HL-60/S4 treated with retinoic acid at 250 ng/mL for 4 days and 3 days (cell line): ENCODE measurements around the gene KIF26A.

ENCODE experiments used
- in situ Hi-C: fragments of 300-500 bp; cut with MboI; formaldehyde crosslinking; loops from 2 replicates; pipeline ENCODE4 v1.7.0; 2022; ENCODE audit warnings: low sequenced_read_pairs

The KIF26A gene

DNA sequence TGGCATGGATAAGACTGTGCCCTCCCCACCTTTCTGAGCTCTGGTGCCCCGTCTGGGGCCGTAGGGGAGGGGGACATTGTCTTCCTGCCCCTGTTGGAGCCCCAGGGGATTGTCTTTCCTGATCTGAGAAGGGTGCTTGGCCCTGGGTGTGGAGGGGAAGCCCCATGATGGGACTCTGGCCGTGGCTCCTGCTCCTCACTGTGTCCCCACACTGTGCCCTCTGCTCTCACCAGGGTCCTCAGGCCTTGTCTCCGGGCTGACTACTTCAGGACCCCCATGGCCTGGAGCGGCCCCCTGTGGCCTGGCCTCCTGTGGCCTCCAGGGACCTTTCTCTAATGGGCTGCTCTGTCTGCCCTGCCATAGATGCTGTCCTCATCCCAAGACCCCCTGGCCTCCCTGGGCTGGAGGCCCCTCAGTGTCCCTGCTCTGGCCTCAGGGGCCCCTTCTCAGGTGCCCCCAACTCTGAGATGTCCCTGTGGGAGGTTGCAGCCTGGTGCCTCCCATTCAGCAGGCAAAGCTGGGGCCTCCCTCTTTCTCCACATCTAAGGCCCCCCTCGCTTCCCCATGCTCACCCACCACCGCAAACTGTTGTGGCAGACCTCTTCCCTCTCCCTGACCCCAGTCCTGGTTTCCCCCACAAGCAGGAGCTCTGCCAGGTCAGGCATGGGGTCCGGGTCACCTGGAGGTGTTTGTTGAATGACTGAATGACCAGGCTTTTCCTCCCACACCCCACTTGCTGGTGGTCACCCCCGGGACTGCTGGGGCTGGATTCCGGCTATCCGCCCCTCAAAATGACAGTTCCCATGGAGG, 4.0 kb downstream of the KIF26A start:
- in situ Hi-C loops = no loop called here

GRCh38 chr14:104142946-104143470, 4.6 kb downstream of the KIF26A start:
- in situ Hi-C loops = no loop called here

DNA sequence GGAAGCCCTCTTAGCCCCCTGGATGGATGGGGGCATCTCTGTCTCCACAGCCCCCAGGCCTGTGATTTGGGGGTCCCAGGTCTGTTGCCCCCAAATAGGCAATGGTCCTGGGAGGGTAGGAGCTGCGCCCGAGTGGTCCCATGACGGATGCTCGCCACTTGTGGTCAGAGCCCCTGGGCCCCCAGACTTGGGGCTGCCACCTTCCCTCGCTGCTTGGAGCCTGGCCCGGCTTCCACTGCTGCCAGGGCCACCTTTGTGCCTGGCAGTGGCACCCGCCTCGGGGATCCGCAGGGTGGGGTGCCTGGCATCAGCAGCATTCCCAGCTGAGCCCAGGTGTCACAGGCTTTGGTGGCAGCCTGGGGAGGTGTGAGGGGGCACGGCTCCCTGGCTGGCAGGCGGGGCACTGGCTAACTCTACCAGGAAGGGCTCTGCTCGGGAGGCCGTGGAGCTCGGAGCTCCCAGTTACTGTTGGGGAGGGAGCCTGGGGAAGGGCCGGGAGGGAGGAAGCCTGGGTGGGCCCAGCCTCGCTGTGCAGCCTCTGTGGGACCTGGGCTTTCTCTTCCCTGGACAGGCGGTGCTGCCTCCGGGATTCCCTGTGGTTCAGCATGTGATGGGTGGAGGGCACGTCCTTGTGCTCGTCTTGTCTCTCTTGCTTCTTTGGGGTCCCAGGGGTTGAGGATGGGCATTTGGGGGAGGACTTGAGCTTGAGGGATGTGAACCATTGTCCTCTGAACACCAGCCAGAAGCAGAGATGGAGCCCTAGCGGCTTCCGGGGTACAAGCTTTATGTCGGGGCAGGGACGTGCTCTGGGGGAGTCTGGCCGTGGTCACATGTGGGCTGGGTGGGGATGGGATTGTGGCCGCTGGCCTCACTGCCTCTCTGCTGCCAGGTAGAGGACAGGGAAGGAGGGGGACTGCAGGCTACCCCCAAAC, 5.4 kb downstream of the KIF26A start:
- in situ Hi-C loops = no loop called here

GRCh38 chr14:104144453-104144790, 6.0 kb downstream of the KIF26A start:
- in situ Hi-C loops = no loop called here

DNA sequence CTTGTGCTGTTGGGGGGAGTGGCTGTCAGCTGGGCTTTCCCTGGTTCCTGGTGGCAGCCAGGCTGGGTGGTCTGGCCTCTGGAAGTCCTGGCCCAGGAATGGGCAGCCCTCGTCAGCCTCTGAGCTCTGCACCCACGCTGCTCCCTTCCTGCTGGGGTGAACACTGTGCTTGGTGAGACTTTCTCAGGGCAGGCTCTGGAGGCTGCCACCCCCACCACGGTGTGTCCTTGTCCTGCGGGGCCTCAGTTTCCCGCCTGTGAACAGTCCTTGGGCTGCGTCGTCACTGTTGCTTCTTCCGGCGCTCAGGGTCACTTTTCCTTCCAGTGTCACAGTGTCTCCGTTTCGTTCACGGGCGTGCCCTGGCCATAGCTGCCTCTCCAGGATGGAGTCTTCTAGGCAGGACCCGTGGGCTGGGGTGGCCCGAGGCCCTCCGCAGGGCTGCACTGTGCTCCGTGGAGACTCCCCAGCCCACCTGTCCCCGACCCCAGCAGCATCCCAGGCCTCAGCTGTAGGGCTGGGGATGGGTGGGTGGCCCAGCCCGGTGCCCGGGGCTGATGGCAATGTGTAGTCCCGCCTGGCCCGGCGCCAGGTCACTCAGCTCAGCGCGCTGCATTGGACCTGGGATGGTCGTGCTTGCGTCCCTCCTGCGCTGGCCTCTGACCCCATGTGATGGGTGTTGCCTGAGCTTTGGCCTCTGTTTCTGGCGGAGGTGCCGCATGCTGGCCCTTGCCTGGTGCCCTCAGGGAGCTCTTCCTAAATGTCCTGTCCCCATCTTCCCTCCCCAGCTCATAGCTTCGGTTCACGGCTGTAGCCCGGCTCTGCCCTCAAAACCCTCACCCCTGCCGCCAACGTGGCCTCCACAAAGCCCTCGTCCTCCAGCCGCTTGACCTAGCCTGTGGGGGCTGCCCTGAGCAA, 6.8 kb downstream of the KIF26A start:
- in situ Hi-C loops = no loop called here

DNA sequence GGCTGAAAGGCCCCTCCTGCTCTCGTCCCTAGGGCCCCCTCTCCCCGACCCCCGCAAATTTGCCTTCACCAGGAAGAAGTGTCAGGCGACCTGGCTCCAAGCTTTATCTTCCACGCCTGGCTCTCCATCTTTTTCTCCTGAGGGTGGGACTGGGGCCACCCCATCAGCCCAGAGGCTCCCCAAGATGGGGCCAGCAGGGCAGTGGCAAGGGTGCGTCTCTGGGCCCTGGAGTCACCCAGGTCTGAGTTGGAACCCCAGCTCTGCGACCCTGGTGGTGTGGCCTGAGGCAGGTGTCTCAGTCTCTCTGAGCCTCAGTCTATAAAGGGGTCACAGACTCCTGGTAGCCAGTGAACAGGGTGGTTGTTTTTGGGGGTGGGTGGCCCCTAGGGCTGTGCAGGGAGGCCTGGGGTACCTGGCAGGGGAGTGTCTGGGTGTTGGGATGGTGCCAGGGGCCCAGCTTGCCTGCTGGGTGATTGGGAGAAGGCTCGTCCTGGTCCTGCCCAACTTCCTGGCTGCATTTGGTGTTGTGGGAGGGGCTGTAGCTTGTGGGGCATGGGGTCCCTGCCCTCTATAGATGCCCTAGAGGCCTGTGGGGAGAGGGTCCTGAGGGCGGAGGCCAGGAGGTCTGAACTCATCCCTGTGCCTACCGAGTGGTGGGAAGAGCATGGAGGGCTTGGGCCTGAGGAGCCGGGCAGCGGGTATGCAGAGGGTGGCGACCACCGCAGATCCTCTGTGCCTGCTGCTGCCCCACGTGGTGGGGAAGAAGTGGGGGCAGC, 7.6 kb downstream of the KIF26A start:
- in situ Hi-C loops = no loop called here

DNA sequence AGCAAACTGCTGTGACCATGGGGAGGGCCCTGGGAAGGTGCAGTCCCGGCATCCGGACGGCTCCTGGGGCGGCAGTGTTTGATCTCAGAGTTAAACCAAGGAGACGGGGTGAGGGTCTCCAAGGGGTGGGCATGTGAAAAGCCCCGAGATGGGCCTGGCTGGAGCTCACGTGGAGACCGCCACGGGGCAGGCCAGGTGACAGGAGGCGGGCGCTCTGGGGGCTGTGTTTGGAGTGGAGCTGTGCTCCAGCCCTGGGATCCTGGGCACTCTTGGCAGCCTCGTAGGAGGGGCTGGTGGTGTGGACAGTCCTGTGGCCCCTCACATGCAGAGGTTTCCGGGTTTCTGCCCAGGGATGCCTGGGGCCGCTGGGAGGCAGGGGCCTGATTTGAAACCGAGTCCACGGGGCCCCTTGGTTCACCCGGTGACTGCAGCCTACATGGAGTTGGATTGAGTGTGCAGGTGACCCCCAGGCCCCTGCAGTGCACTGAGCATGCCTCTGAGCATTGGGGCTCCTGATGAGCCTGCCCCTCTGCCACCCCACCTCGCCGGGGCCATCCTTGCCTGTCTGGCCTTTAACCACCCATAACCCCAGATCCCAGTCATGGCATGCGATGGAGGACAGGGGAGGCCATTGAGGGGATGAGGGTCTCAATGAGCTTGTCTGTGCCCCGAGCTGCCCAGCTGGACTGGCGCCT, 8.4 kb downstream of the KIF26A start:
- in situ Hi-C loops = no loop called here

DNA sequence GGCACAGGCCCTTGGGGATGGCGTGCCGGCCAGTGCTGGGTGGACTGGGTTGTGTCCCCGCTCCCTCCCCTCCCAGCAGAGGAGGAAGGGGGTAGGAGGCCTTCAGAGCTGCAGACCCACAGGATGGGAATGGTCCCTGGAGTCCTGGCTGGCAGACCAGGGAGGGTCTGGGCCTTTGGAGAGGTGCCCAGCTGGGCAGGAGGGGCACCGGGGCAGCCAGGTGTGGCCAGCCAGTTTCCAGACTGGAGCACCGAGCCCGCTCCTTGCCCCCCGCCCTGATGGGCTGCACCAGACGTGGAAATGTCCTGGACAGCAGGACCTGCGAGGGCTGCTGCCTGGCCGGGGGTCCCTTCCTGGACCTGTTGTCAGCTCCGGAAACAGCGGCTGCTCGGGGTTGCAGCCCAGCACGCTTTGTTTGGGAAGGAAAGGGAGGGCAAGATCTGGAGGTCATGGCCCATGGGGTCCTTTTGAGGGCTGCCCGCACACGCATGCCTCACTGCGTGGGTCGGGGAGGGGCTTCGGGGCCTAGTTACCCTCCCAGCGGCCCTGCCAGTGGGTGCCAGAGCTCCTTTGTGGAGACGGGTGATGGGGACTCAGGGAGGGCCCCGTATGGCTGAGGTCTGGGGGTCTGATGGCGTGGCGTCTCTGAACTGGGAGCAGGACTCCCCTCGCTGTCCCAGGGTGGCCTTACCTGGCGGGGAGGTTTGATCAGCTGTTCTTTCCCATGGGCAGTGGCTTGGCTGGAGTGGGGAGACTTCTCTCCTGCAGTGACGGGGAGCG, 9.1 kb downstream of the KIF26A start:
- in situ Hi-C loops = no loop called here

DNA sequence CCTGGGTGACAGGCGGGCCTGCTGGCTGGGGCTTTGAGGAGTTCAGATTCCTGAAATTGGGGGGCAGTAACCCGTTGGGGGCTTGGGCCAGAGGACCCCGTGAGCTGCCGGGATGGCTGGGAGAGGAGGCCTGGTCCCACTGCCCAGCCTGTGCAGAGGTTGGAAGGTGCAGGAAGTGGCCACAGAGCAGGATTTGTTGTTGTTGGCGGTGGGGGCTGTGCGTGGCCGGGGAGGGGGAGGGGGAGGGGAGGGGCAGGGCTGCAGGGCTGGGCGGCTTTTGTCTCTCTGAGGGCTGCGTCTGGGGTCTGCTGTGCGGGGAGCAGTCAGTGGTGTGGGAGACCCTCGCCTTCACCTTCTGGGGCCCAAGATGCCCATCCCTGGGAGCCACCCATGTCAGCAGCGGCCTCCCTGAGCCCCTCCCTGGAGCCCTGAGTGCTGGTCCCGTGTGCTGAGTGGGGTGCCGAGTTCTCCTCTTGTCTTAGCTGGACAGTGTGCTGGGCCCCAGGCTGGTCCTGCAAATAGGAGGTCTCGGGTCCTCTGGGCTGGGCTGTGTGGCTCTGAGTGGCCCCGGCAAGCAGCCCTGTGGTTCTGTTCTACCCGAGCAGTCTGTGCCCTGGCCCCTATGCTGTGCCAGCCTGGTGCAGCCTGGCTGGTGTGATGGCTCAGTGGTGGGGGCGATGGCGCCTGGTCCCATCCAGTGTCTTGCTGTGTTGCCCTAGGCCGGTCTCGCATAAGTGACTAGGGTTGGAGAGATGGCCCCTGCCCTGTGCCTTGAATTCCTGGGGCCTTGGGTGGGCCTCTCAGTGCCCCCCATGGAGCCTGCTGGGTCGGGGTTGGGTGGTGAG, 10.3 kb downstream of the KIF26A start:
- in situ Hi-C loops = no loop called here

GRCh38 chr14:104149278-104149595, 10.8 kb downstream of the KIF26A start:
- in situ Hi-C loops = no loop called here

DNA sequence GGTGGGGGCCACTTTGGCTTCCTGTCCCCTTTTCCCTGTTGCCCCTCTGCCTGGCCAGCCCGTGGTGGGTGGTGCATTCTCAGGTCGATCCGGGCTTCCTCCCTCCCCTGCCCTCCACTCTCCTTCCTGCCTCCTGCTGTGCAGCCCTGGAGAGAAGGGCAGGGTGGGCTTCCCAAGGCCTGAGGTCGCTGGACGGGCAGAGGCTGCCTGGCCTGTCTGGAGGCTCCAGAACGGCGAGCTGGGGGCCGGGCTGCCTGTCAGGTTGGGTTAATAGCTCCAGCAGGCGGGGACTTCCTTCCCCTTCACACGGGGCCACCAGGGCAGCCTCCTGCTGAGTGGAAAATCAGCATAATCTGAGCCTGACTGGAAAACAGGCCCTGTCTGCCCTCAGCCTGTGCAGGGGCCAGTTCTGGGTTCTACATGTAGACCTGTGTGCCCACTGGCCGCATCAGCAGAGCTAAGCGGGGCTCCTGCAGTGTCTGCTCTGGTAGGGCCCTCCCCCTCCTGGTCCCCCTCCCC, 11.3 kb downstream of the KIF26A start:
- in situ Hi-C loops = no loop called here

DNA sequence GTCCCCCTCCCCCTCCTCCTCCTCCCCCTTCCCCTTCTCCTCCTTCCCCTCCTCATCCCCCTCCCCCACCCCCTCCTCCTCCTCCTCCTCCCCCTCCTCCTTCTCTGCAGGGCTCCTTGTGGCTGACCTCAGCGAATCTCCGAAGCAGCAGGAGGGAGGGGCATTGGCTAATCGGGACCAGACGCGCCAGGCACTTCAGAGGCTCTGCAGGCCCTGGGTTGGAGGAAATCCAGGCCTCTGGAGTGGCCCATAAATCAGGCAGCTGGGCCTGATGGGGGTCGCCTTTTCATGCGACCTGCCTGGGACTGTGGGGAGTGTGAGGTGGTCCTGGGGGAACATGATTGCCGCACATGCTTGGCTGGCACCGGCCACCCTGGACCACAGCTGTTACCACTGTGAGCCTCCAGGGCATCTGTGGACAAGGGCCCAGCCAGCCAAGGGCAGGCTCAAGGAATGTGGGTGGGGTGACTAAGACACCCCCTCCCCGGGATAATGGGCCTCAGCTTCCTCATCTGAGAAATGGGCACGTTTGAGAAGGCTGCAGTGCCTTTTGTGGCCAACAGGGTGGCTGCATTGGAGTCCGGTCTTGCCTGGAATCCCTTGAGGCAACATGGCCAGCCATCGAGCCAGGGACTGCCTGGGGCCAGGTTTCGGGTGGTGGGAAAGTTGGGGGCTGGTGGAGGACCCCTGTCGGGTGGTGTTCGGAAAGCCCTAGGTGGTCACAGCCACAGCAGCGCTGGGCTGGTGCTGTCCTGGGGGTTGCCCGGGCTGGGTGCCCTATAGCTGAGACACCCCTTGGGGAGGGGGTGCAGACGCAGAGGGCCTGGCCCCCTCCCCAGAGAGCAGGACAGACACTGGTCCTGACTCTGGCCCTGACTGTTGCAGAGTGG, 12.0 kb downstream of the KIF26A start:
- in situ Hi-C loops = no loop called here

DNA sequence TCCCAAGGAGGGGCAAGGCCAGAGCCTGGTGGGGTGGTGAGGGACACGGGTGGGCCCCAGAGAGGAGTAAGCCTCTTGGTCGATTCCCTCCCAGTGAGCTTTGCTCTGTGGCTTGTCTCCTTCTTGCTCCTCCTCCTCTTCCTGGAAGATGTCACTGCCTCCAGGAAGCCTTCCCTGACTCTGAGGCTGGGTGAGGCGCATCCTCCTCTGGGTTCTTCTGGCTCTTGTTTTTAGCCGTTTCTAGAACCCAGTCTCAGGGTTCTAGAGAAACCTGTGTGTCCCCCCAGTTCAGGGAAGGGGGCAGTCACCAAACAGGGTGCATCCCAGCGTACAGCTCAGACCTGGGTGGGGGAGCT, 12.6 kb downstream of the KIF26A start:
- in situ Hi-C loops = no loop called here

GRCh38 chr14:104151566-104152245, 13.3 kb downstream of the KIF26A start:
- in situ Hi-C loops = no loop called here

DNA sequence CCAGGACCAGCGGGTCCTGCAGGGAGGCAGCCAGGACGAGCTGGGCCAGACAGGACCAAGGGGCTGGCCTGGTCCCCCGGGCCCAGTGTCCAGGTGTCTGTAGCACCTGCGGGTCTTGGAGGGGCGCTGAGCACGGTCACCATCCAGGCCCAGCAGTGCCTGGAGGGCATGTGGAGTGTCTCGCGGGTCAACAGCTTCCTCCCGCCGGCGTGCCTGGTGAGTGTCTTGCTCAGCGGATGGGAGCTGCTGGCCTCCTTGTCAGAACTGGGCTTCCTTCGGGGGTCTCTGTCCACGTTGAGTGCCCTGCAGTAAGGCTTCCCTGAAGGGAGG, 13.8 kb downstream of the KIF26A start:
- in situ Hi-C loops = no loop called here

- in situ Hi-C loops = no loop called here
Measured at GRCh38 chr14:104152686-104153393, 14.5 kb downstream of the KIF26A start.
